Heart right ventricle (tissue), 16 donors: ENCODE results near the gene PRDM16. TPM values are rescaled to one million over a fixed set of nuclear protein-coding genes. Genes with fewer than 3 reads are reported as not detected.

Source experiments
- ATAC-seq, 8 donors: fragments of 200-7000 bp; cut with Tn5 transposase; one replicate each; pipeline ENCODE4 v1.9.1; 2020; ENCODE audit warnings: mild to moderate bottlenecking in 8 of 8, moderate library complexity in 8 of 8, moderate number of reproducible peaks in 1 of 8
- DNase-seq, 2 donors: peaks; one replicate each; pipeline ENCODE4 v3.0.0-alpha.2; 2020
- H3K27ac ChIP-seq, 10 donors: fragments of 200-600 bp; sonication (generic) in 2 of 10; one replicate each; pipeline versions ENCODE4 v1.5.0 to v1.8.0; 2020 to 2022; ENCODE audit warnings: mild to moderate bottlenecking in 3 of 10
- H3K27me3 ChIP-seq, 7 donors: fragments of 200-600 bp; one replicate each; pipeline ENCODE4 v1.8.0; 2021 to 2022; ENCODE audit warnings: mild to moderate bottlenecking in 2 of 7
- H3K36me3 ChIP-seq, 9 donors: fragments of 200-600 bp; sonication (generic) in 1 of 9; one replicate each; pipeline versions ENCODE4 v1.5.0 to v1.8.0; 2020 to 2022; ENCODE audit warnings: mild to moderate bottlenecking in 2 of 9
- H3K4me1 ChIP-seq, 9 donors: fragments of 200-600 bp; sonication (generic) in 1 of 9; one replicate each; pipeline versions ENCODE4 v1.5.0 to v1.8.0; 2020 to 2022; ENCODE audit warnings: mild to moderate bottlenecking in 4 of 9
- H3K4me3 ChIP-seq, 10 donors: fragments of 200-600 bp; sonication (generic) in 2 of 10; one replicate each; pipeline versions ENCODE4 v1.5.0 to v1.8.0; 2020 to 2022; ENCODE audit warnings: mild to moderate bottlenecking in 7 of 10, moderate library complexity in 2 of 10
- H3K9me3 ChIP-seq, 11 donors: fragments of 200-600 bp in 10 of 11; sonication (generic) in 2 of 11; one replicate each; pipeline versions ENCODE4 v1.5.0 to v1.8.0; 2013 to 2022; ENCODE audit warnings: mild to moderate bottlenecking in 2 of 11, control low read depth in 1 of 11, moderate library complexity in 1 of 11
- CTCF ChIP-seq, 9 donors: fragments of 200-600 bp; sonication (generic) in 2 of 9; IDR thresholded peaks; one replicate each; pipeline versions ENCODE4 v1.5.0 to v1.8.0; 2021 to 2022; ENCODE audit warnings: antibody characterized with exemption in 9 of 9, mild to moderate bottlenecking in 5 of 9, moderate library complexity in 1 of 9
- WGBS, 2 donors: extraction: QIAGEN DNeasy Blood & Tissue Kit; methylation state at CpG; one replicate each; pipeline ENCODE4 v1.1.7; 2013; ENCODE audit warnings: inconsistent platforms in 1 of 2; 5-methylcytosine and 5-hydroxymethylcytosine counted together
- intact Hi-C, 10 donors: fragments of 100-400 bp; cut with DNase I; formaldehyde crosslinking; loops; one replicate each; pipeline versions ENCODE4 v1.11.1 to v1.14.2; 2022
- polyA plus RNA-seq, 2 donors: library from polyadenylated mRNA; stranded (reverse); fragments of 200-250 nt; gene quantifications; one replicate each; pipeline ENCODE4 v1.2.3, GENCODE V29; 2013
- total RNA-seq, 10 donors: library from RNA; stranded (reverse); fragmentation: NEBNext Ultra II Directional in 3 of 10; extraction: Animal tissue kit (Norgen Biotek cat#: 25700) in 3 of 10; gene quantifications; one replicate each; pipeline versions ENCODE4 v1.2.1 to v1.2.4, GENCODE V29; 2021 to 2023
- donor health status: Arrhythmogenic right ventricular cardiomyopathy.
- donor health status: ischemic (EF 13 %, LVEDD 7.1; RV severe dilation, severe dysfunction).
- donor health status: healthy with polysubstance abuse.
- donor health status: DM: no; HTN: yes; CAD: no.
- donor health status: DM: no; HTN: no; CAD: no.
- donor health status: ischemic (EF 25% LVEDD 6.9; RV normal size, moderate dysfunction).
- donor health status: ischemic (EF 25% LVEDD 5.7; RV mildly dilated, moderate dysfunction).
- donor health status: healthy.
- donor health status: DM: yes; HTN: yes; CAD: no.
- donor health status: Ischemic cardiomyopathy.
- donor health status: ischemic (EF 35%, LVEDD 5.7; RV mildly dilated, moderate dysfunction).
- donor health status: nonischemic (EF 11% LVEDD 7.7; RV severe dilation, severe dysfunction).
- donor health status: DM: yes; HTN: yes; CAD: no.
- donor health status: PGD.
- donor health status: ischemic (EF 29% LVEDD 5.4; RV normal size, mild dysfunction).
- donor health status: nonischemic (EF 23%, LVEDD 6.1; RV moderate dilation, normal function).

Gene PRDM16
- total and polyA plus RNA-seq, 12 donors = 4.1 to 25.9 (median 14.8) TPM

- Histone ChIP-seq H3K36me3 (no peaks in the 10 kb centered on the region), H3K4me3 (no peak overlapping the region), H3K27me3 (peaks cover 0 to 2% (median 0%) of the 10 kb centered on the region in 7 donors), H3K4me1 (no peaks in the 10 kb centered on the region), H3K27ac (no peak overlapping the region), H3K9me3 (no peaks in the 10 kb centered on the region)
- TF ChIP-seq CTCF (IDR thresholded peaks at IDR 0.05) = no peak
- ATAC-seq = no peak
- intact Hi-C loops = no loop called here
- 66 to 67% methylated on average over 25 to 28 of the region's 28 CpGs for WGBS, 2 donors
- no peak for DNase-seq
Measured at GRCh38 chr1:3477241-3477995, 408.4 kb downstream of the PRDM16 start.

GRCh38 chr1:3478187-3478586 lies 409.2 kb downstream of the PRDM16 start:
- intact Hi-C loops = no loop called here

DNA sequence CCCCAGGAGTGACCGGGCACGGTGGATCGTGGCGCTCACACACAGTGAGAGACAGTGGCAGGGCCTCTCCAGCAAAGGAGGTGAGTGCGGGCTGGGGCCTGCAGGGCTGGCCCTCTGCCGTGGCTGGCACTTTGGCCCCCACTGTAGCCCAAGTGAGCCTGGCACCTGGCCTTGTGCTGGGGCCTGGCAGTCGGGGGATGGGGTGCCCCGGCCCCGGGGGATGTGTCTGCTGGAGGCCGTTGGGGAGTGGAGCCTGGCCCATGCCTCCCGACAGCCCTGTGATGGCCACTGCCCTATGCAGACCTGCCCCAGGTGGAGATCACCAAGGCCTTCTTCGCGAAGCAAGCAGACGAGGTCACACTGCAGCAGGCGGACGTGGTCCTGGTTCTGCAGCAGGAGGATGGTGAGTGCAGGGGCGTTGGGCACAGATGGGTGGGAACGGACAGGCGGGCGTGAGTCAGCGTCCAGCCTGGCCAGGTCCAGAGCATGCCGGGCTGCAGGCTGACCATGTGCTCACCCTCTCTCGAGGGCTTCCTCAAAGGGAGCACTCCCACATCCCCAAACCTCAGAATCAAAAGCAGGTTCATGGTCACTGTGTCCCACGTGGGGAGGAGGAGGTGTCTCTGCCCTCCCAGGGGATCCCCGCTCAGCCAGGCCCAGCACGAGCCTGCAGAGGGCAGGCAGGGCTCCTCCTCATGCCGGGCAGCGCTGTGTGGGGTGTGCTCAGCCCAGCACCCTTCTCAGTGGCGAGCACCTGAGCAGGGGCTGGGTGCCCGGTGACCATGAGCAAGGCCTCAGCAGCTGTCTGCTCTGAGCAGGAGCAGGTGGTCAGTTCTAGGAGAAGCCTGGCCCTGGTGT lies 410.7 kb downstream of the PRDM16 start:
- intact Hi-C loops = loop anchor here in 1 of 10 donors (5.0 kb wide), 1 partner anchor 32 kb away; no protein-coding TSS in a partner anchor
- no peaks in the 10 kb centered on the region for H3K4me1 ChIP-seq
- WGBS, 2 donors = 78 to 82% methylated on average over 30 of the region's 30 CpGs
- no peak for TF ChIP-seq CTCF (IDR thresholded peaks at IDR 0.05)
- no peaks in the 10 kb centered on the region for H3K36me3 ChIP-seq
- DNase-seq (no peak), ATAC-seq (no peak)
- H3K9me3 ChIP-seq = no peaks in the 10 kb centered on the region
- H3K27me3 ChIP-seq = peaks cover 0 to 13% (median 0%) of the 10 kb centered on the region in 7 donors
- no peak overlapping the region for H3K4me3 ChIP-seq
- no peak overlapping the region for H3K27ac ChIP-seq

More at GRCh38 chr1:3478187-3478586, 409.2 kb downstream of the PRDM16 start:
- no peaks in the 10 kb centered on the region for H3K9me3 ChIP-seq
- H3K27ac ChIP-seq = no peak overlapping the region
- DNase-seq (no peak), ATAC-seq (no peak)
- WGBS, 2 donors = 78 to 79% methylated on average over 24 of the region's 24 CpGs
- H3K4me1 ChIP-seq = no peaks in the 10 kb centered on the region
- H3K27me3 ChIP-seq = peaks cover 0 to 4% (median 0%) of the 10 kb centered on the region in 7 donors
- no peaks in the 10 kb centered on the region for H3K36me3 ChIP-seq
- TF ChIP-seq CTCF (IDR thresholded peaks at IDR 0.05) = no peak
- no peak overlapping the region for H3K4me3 ChIP-seq

GRCh38 chr1:3480369-3480719 lies 411.3 kb downstream of the PRDM16 start:
- TF ChIP-seq CTCF (IDR thresholded peaks at IDR 0.05) = no peak
- WGBS, 2 donors = 79 to 80% methylated on average over 21 of the region's 21 CpGs
- no peaks in the 10 kb centered on the region for H3K4me1 ChIP-seq
- no peak overlapping the region for H3K4me3 ChIP-seq
- ATAC-seq (no peak), DNase-seq (no peak)
- H3K9me3 ChIP-seq = no peaks in the 10 kb centered on the region
- H3K36me3 ChIP-seq = no peaks in the 10 kb centered on the region
- peaks cover 0 to 17% (median 0%) of the 10 kb centered on the region in 7 donors for H3K27me3 ChIP-seq
- no peak overlapping the region for H3K27ac ChIP-seq
- intact Hi-C loops = loop anchor here in 1 of 10 donors (5.0 kb wide), 1 partner anchor 33 kb away; no protein-coding TSS in a partner anchor
